ENCODE results near the gene RPL9.
"Not testable (repeated sequence)": the region's sequence is repeated elsewhere in the genome, so short reads cannot be mapped to it uniquely, and the experiment has no call there.

Gene RPL9

GRCh38 chr4:39429476-39430334 is 29.0 kb downstream of the RPL9 start:
- H3K27ac ChIP-seq, result no peak overlapping the region
- no peak for DNase-seq (ENCODE audit: low read depth, low spot score)

- DNase-seq (ENCODE audit: low read depth, low spot score), result no peak
- H3K27ac ChIP-seq, result no peak overlapping the region
Measured at GRCh38 chr4:39427520-39428114, 31.1 kb downstream of the RPL9 start.

GRCh38 chr4:39426728-39427127 is 32.0 kb downstream of the RPL9 start:
- H3K27ac ChIP-seq, result no peak overlapping the region
- no peak for DNase-seq (ENCODE audit: low read depth, low spot score)

GRCh38 chr4:39425297-39425696 is 33.4 kb downstream of the RPL9 start:
- not testable (repeated sequence) for H3K27ac ChIP-seq; DNase-seq (ENCODE audit: low read depth, low spot score)

- DNase-seq (ENCODE audit: low read depth, low spot score), result no peak
- no peak overlapping the region for H3K27ac ChIP-seq
Measured at GRCh38 chr4:39422247-39422646, 36.5 kb downstream of the RPL9 start.

- no peak for DNase-seq (ENCODE audit: low read depth, low spot score)
- no peak overlapping the region for H3K27ac ChIP-seq
Measured at GRCh38 chr4:39415678-39416283, 42.9 kb downstream of the RPL9 start.

- DNase-seq (ENCODE audit: low read depth, low spot score); H3K27ac ChIP-seq: not testable (repeated sequence)
Measured at GRCh38 chr4:39411561-39411960, 47.2 kb downstream of the RPL9 start.

GRCh38 chr4:39410415-39410814 is 48.3 kb downstream of the RPL9 start:
- no peak for DNase-seq (ENCODE audit: low read depth, low spot score)
- no peak overlapping the region for H3K27ac ChIP-seq

GRCh38 chr4:39407584-39407885 is 51.2 kb downstream of the RPL9 start:
- H3K27ac ChIP-seq, result no peak overlapping the region
- no peak for DNase-seq (ENCODE audit: low read depth, low spot score)

GRCh38 chr4:39406763-39407583 is 51.7 kb downstream of the RPL9 start, which contains the start of gene KLB:
Gene KLB, plus strand, starts transcription at chr4:39406930. Its CDS starts 20 bp downstream, at chr4:39406950.
- H3K27ac ChIP-seq, result no peak within 1 kb of the TSS
- no peak for DNase-seq (ENCODE audit: low read depth, low spot score)

Measured in epithelial cell of prostate (primary cell).